ENCODE data around the gene PLPP1. TPM values are rescaled to one million over a fixed set of nuclear protein-coding genes. Genes with fewer than 3 reads are reported as not detected.

PLPP1 gene
- total RNA-seq, 1 donor from 2014 or later = 23.9 TPM

DNA sequence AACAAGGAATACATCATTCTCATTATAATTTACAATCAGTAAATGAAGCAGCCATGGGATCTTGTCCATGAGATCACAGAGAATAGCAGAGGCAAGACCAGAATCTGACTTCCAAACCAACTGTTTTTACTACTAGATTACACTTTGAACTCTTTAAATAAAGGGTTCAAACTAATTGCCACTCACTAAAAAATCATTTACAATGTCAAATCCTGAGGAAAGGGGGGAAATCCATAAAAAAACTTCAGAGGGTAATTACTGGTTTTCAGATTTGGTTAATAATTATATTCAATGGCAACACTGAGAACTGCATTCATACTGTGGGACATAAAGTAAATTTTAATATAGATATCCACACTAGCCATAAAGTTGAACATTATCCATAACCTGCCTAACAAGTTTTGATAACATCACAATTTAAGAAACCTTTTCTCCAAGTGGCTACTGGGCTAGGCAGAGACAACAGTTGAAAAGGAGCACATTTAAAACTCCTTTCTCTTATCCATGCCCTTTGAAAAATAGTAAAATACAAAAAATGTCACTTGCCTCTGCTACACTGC, 15.9 kb downstream of the PLPP1 start:
- H2AFZ ChIP-seq (replicated peaks) = no peak overlapping the region
- H3K4me2 ChIP-seq = no peak overlapping the region
- H3K9me3 ChIP-seq (ENCODE audit: low read depth) = no peaks in the 10 kb centered on the region
- H3K79me2 ChIP-seq (ENCODE audit: low read depth) = peaks cover 91% of the 10 kb centered on the region
- H3K27me3 Mint-ChIP-seq (ENCODE audit: insufficient read depth, low read depth) = no peaks in the 10 kb centered on the region
- TF ChIP-seq CTCF (IDR thresholded peaks at IDR 0.05) (no peak), EZH2phosphoT487 (IDR thresholded peaks at IDR 0.05) (no peak), EZH2 (IDR thresholded peaks at IDR 0.05) (no peak)
- no peak overlapping the region for H3K27ac ChIP-seq
- no peaks in the 10 kb centered on the region for H3K4me1 Mint-ChIP-seq
- H3K9ac ChIP-seq = no peak overlapping the region
- no peaks in the 10 kb centered on the region for H3K27me3 ChIP-seq
- no peak overlapping the region for H3K4me3 Mint-ChIP-seq
- no peaks in the 10 kb centered on the region for H4K20me1 ChIP-seq (ENCODE audit: low read depth)
- H3F3A ChIP-seq (ENCODE audit: low read depth) = no peaks in the 10 kb centered on the region
- H3K36me3 Mint-ChIP-seq = no peaks in the 10 kb centered on the region
- no peak for DNase-seq (ENCODE audit: low spot score)
- H3K4me1 ChIP-seq = no peaks in the 10 kb centered on the region
- H3K9me3 Mint-ChIP-seq = no peaks in the 10 kb centered on the region
- no peaks in the 10 kb centered on the region for H3K36me3 ChIP-seq
- H3K4me3 ChIP-seq = no peak overlapping the region
- no peak overlapping the region for H3K27ac Mint-ChIP-seq

DNA sequence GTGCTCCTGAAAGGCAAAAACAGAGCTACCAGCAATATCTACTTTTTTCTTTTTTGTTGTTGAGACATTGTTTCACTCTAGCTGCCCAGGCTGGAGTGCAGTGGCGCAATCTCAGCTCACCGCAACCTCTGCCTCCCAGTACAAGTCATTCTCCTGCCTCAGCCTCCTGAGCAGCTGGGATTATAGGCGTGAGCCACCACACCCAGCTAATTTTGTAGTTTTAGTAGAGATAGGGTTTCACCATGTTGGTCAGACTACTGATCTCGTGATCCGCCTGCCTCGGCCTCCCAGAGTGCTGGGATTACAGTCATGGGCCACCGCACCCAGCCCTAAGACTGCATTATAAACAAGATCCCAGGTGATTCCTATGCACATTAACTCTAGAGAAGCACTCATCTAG, 17.0 kb downstream of the PLPP1 start:
- H4K20me1 ChIP-seq (ENCODE audit: low read depth) = no peaks in the 10 kb centered on the region
- H3K4me3 ChIP-seq = no peak overlapping the region
- no peak for DNase-seq (ENCODE audit: low spot score)
- H3K27me3 Mint-ChIP-seq (ENCODE audit: insufficient read depth, low read depth) = no peaks in the 10 kb centered on the region
- H3K9me3 ChIP-seq (ENCODE audit: low read depth) = no peaks in the 10 kb centered on the region
- H3K4me2 ChIP-seq = no peak overlapping the region
- no peaks in the 10 kb centered on the region for H3K9me3 Mint-ChIP-seq
- no peak overlapping the region for H2AFZ ChIP-seq (replicated peaks)
- no peak overlapping the region for H3K4me3 Mint-ChIP-seq
- no peak overlapping the region for H3K27ac ChIP-seq
- H3K9ac ChIP-seq = no peak overlapping the region
- no peaks in the 10 kb centered on the region for H3K4me1 Mint-ChIP-seq
- no peaks in the 10 kb centered on the region for H3K27me3 ChIP-seq
- TF ChIP-seq EZH2phosphoT487 (IDR thresholded peaks at IDR 0.05) = no peak
- no peak for TF ChIP-seq CTCF (IDR thresholded peaks at IDR 0.05)
- TF ChIP-seq EZH2 (IDR thresholded peaks at IDR 0.05) = no peak
- H3K36me3 Mint-ChIP-seq = no peaks in the 10 kb centered on the region
- H3K4me1 ChIP-seq = no peaks in the 10 kb centered on the region
- no peaks in the 10 kb centered on the region for H3K36me3 ChIP-seq
- H3F3A ChIP-seq (ENCODE audit: low read depth) = no peaks in the 10 kb centered on the region
- H3K79me2 ChIP-seq (ENCODE audit: low read depth) = peaks cover 88% of the 10 kb centered on the region
- H3K27ac Mint-ChIP-seq = no peak overlapping the region

DNA sequence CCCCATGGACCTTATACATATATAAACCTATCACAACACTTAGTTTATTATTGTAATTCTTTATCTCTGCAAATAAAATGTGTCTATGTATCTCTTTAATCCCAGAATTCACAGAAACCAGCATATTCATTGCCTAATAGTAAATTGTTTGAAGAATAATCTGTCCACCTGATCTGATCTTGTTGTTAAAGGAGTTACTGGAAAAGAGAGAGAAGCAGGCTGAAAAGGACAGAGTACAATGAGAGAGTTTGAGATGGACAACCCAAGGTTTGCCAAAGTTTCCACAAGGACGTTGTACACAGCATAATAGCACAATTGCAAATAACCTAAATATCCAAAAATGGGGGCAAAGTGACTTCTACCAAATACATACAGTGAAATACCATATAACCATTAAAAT, 23.8 kb downstream of the PLPP1 start:
- Mint-ChIP-seq H3K4me1 (no peaks in the 10 kb centered on the region), H3K36me3 (no peaks in the 10 kb centered on the region), H3K27ac (no peak overlapping the region), H3K4me3 (no peak overlapping the region), H3K27me3 (ENCODE audit: insufficient read depth, low read depth) (no peaks in the 10 kb centered on the region), H3K9me3 (no peaks in the 10 kb centered on the region)
- H3K27ac ChIP-seq = no peak overlapping the region
- H3K4me2 ChIP-seq = no peak overlapping the region
- H3K9ac ChIP-seq = no peak overlapping the region
- H4K20me1 ChIP-seq (ENCODE audit: low read depth) = peaks cover 4% of the 10 kb centered on the region
- no peak overlapping the region for H3K4me3 ChIP-seq
- peaks cover 2% of the 10 kb centered on the region for H3F3A ChIP-seq (ENCODE audit: low read depth)
- H3K79me2 ChIP-seq (ENCODE audit: low read depth) = peaks cover 76% of the 10 kb centered on the region
- H3K4me1 ChIP-seq = no peaks in the 10 kb centered on the region
- no peak overlapping the region for H2AFZ ChIP-seq (replicated peaks)
- no peak for DNase-seq (ENCODE audit: low spot score)
- H3K27me3 ChIP-seq = no peaks in the 10 kb centered on the region
- no peaks in the 10 kb centered on the region for H3K9me3 ChIP-seq (ENCODE audit: low read depth)
- H3K36me3 ChIP-seq = no peaks in the 10 kb centered on the region
- TF ChIP-seq EZH2phosphoT487 (IDR thresholded peaks at IDR 0.05) (no peak), EZH2 (IDR thresholded peaks at IDR 0.05) (no peak), CTCF (IDR thresholded peaks at IDR 0.05) (no peak)
